Lower lobe of right lung (tissue), 2 donors: ENCODE data around the gene TXNDC9. TPM values are rescaled to one million over a fixed set of nuclear protein-coding genes. Genes with fewer than 3 reads are reported as not detected.
A peak's percentile ranks its signal among the peaks of the same experiment; 100 is the strongest.
"Not testable (repeated sequence)": the region's sequence is repeated elsewhere in the genome, so short reads cannot be mapped to it uniquely, and the experiment has no call there.

ENCODE experiments used
- ATAC-seq, 2 donors: fragments of 200-7000 bp; cut with Tn5 transposase; one replicate each; pipeline ENCODE4 v1.9.1; 2020 to 2022; ENCODE audit warnings: mild to moderate bottlenecking in 2 of 2, moderate library complexity in 2 of 2
- DNase-seq: peaks from one replicate; pipeline ENCODE4 v3.0.0-alpha.2; 2020
- H3K27ac ChIP-seq: fragments of 200-600 bp; one replicate; pipeline ENCODE4 v1.8.0; 2022
- H3K27me3 ChIP-seq: fragments of 200-600 bp; one replicate; pipeline ENCODE4 v1.8.0; 2022; ENCODE audit warnings: low read depth
- H3K36me3 ChIP-seq: fragments of 200-600 bp; one replicate; pipeline ENCODE4 v1.8.0; 2022; ENCODE audit warnings: mild to moderate bottlenecking
- H3K4me1 ChIP-seq: fragments of 200-600 bp; one replicate; pipeline ENCODE4 v1.8.0; 2022
- H3K4me3 ChIP-seq: fragments of 200-600 bp; one replicate; pipeline ENCODE4 v1.8.0; 2022; ENCODE audit warnings: mild to moderate bottlenecking
- H3K9me3 ChIP-seq: fragments of 200-600 bp; one replicate; pipeline ENCODE4 v1.8.0; 2022
- intact Hi-C: fragments of 100-400 bp; cut with DNase I; formaldehyde crosslinking; loops from one replicate; pipeline ENCODE4 v1.11.0; 2022
- total RNA-seq: library from RNA; stranded (reverse); fragmentation: NEBNext Ultra II Directional; extraction: Animal tissue kit (Norgen Biotek cat#: 25700); gene quantifications from one replicate; pipeline ENCODE4 v1.2.1, GENCODE V29; 2021
- TF ChIP-seq, protein P1 (sequence below): fragments of 200-600 bp; IDR thresholded peaks from one replicate; pipeline ENCODE4 v1.8.0; 2022; ENCODE audit warnings: antibody characterized with exemption, mild to moderate bottlenecking
- donor health status: DM: no; HTN: yes; CAD: no; lungs with severe emphysema.

TXNDC9 gene
- total RNA-seq, 1 donor from 2014 or later: 23.4 TPM

DNA sequence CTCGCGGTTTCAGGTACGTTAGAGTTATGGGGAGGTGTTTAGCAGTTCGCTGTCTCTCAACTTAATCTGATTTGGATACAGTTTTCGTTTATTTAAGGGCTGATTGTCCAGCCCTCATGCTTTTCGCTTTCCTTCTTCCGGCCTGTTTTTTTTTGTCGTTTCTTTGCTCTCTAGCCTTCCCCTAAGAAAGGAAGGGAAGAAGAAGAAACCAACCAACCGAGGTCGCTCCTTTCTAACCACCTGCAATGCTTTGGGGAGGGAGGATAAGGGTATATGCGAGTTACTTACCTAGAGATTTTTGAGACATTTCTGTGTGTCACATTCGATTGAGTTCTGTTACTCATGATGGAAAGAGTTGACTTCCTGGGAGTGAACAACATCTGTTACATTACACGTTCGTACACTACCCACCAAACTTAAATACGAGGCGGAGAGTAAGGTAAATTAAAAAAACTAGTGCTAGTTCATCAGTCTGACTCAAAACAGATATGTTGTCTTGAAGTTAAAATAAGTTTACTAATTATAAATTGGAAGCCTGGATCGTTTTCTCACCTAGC lies 2.0 kb upstream of the TXNDC9 start:
- no peaks in the 10 kb centered on the region for H3K27me3 ChIP-seq
- H3K4me3 ChIP-seq: peak overlapping the region; percentile 85
- H3K27ac ChIP-seq: peak overlapping the region; percentile 92
- no peaks in the 10 kb centered on the region for H3K36me3 ChIP-seq
- no peaks in the 10 kb centered on the region for H3K9me3 ChIP-seq
- TF ChIP-seq, protein P1, sequence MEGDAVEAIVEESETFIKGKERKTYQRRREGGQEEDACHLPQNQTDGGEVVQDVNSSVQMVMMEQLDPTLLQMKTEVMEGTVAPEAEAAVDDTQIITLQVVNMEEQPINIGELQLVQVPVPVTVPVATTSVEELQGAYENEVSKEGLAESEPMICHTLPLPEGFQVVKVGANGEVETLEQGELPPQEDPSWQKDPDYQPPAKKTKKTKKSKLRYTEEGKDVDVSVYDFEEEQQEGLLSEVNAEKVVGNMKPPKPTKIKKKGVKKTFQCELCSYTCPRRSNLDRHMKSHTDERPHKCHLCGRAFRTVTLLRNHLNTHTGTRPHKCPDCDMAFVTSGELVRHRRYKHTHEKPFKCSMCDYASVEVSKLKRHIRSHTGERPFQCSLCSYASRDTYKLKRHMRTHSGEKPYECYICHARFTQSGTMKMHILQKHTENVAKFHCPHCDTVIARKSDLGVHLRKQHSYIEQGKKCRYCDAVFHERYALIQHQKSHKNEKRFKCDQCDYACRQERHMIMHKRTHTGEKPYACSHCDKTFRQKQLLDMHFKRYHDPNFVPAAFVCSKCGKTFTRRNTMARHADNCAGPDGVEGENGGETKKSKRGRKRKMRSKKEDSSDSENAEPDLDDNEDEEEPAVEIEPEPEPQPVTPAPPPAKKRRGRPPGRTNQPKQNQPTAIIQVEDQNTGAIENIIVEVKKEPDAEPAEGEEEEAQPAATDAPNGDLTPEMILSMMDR: no peak
- intact Hi-C loops: no loop called here
- no peak for DNase-seq
- no peak for ATAC-seq
- peaks cover 41% of the 10 kb centered on the region for H3K4me1 ChIP-seq

DNA sequence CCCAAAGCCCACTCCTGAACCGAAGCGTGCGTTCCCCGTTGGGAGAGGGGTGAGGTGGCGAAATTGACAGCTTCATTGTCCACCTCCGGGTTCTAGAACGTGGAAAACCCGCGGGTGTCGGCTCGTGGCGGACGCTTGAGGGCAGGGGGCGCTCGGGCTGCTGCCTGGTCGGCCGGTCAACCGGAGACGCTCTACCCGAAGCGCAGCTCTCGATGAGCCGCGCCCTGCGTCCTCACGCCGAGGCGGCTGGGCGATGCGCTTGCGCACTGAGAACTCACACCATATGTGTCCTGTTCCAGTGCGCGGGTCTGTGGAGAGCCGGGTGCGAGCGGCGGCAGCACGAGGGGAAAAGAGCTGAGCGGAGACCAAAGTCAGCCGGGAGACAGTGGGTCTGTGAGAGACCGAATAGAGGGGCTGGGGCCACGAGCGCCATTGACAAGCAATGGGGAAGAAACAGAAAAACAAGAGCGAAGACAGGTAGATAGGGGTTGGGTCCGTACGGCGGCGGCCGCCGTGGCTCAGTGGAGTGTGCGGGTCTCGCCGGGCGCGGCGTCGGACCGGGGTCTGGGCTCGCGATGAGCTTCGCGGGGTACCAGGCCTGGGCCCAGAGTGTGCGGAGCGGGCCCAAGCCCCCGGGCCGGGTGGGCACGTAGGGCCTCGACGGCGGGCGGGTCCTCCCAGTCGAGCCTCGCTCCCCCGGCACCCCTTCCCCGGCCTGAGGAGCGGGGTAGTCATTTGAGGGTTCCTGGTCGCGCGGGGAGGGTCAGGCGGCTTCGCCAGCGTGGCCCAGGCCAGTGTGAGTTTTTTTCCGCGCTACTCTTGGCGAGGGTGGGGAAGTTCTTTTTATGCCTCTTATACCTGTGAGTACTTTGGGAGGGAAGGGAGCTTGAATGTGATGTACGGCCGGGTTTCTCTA lies 1.2 kb upstream of the TXNDC9 start, which contains the start of gene EIF5B:
Gene EIF5B, plus strand, starts transcription at position 277 of the 916 bp plus-strand sequence. Its CDS starts 166 bp downstream, at position 443.
- ATAC-seq: peak; percentile 96
- peaks cover 41% of the 10 kb centered on the region for H3K4me1 ChIP-seq
- intact Hi-C loops: no loop called here

DNA sequence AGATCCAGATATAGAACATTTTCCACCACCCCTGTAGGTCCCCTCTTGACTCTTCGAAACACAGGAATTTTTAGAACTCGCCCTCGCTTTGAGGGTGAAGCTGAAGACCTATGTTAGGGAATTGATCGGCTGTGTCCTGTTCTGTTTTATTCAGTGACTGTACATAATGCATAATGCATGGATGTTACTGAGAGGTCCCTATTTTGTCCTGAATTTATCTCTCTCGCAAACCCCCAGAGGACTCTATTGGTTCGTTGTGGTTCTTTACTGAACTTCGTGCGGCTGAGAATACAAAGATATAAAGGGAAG lies 625 bp upstream of the TXNDC9 start:
- ATAC-seq: no peak
- Histone ChIP-seq H3K27ac (peak overlapping the region; percentile 92), H3K4me1 (peaks cover 41% of the 10 kb centered on the region), H3K36me3 (peaks cover 13% of the 10 kb centered on the region), H3K27me3 (no peaks in the 10 kb centered on the region), H3K9me3 (no peaks in the 10 kb centered on the region), H3K4me3 (peak overlapping the region; percentile 85)
- intact Hi-C loops: no loop called here
- DNase-seq: no peak
- TF ChIP-seq, protein P1: no peak

More for the DNA sequence above, 1.2 kb upstream of the TXNDC9 start, which contains the start of gene EIF5B:
- peaks cover 7% of the 10 kb centered on the region for H3K36me3 ChIP-seq
- peak; percentile 99 for DNase-seq
- H3K27me3 ChIP-seq: no peaks in the 10 kb centered on the region
- peak within 1 kb of the TSS; percentile 92 for H3K27ac ChIP-seq
- H3K4me3 ChIP-seq: peak within 1 kb of the TSS; percentile 85
- H3K9me3 ChIP-seq: no peaks in the 10 kb centered on the region
- TF ChIP-seq, protein P1: peak; percentile 75

DNA sequence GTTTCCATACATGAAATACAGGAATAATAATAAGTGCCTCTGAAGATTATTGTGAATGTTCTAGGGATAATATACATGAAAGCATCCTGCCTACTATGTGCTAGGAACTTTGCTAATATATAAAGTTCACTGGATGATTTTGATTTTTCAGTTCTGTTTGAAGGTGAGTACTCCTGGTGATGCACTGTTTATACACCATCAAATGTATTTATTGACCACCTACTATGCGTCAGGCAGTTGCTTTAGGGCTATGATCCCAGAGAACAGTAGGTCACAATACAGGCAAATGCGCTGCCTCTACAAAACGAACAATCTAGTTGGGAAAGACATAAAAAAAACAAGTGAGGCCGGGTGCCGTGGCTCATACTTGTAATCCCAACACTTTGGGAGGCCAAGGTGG lies 10.7 kb downstream of the TXNDC9 start:
- Histone ChIP-seq H3K9me3 (no peaks in the 10 kb centered on the region), H3K4me1 (no peaks in the 10 kb centered on the region), H3K27ac (no peak overlapping the region), H3K4me3 (no peak overlapping the region), H3K27me3 (no peaks in the 10 kb centered on the region), H3K36me3 (peaks cover 97% of the 10 kb centered on the region)
- DNase-seq: no peak
- ATAC-seq: no peak
- TF ChIP-seq, protein P1: no peak
- intact Hi-C loops: no loop called here

DNA sequence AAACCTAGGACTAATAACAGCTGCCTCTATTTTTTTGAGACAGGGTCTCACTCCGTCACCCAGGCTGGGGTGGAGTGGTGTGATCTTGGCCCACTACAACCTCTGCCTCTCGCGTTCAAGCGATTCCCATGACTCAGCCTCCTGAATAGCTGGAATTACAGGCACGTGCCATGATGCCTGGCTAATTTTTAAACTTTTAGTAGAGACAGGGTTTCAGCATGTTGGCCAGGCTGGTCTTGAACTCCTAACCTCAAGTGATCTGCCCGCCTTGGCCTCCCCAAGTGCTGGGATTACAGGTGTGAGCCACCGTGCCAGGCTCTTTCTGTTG lies 18.3 kb downstream of the TXNDC9 start:
- H3K4me3 ChIP-seq, ATAC-seq, H3K4me1 ChIP-seq, intact Hi-C loops, H3K27ac ChIP-seq, DNase-seq, H3K27me3 ChIP-seq, H3K9me3 ChIP-seq: not testable (repeated sequence)
- H3K36me3 ChIP-seq: peaks cover 59% of the 10 kb centered on the region
